A549 (cell line): ENCODE results near the gene GPR27. TPM values are rescaled to one million over a fixed set of nuclear protein-coding genes. Genes with fewer than 3 reads are reported as not detected.

Experiments used
- ATAC-seq, 2 experiments: fragments of 200-7000 bp in 1 of 2; fragments of >200 bp in 1 of 2; cut with Nextera tagmentation in 1 of 2; cut with Tn5 transposase in 1 of 2; 3 replicates each; pipeline versions ENCODE4 v1.8.0 to v1.9.1; 2018 to 2020; ENCODE audit warnings: mild to moderate bottlenecking in 1 of 2, moderate library complexity in 1 of 2
- CTCF ChIA-PET: fragments of 300-600 bp; sonication (Branson Sonifier 250); formaldehyde crosslinking; extraction: SDS; loops from one replicate; lab custom pipeline; 2021; ENCODE audit warnings: antibody characterized with exemption, inconsistent platforms; lab: Yijun Ruan, JAX
- POLR2A ChIA-PET: fragments of 350-600 bp; formaldehyde crosslinking; extraction: SDS; loops from one replicate; lab custom pipeline; 2021; ENCODE audit warnings: antibody characterized with exemption, inconsistent platforms; lab: Yijun Ruan, JAX
- DNase-seq, 2 experiments: peaks; one replicate each; pipeline versions ENCODE4 v3.0.0 to v3.0.0-alpha.2; 2011 to 2016; ENCODE audit warnings: low read depth in 1 of 2, low spot score in 1 of 2
- FAIRE-seq: peaks from 2 replicates; lab custom pipeline; 2011; peaks lifted over from hg19 to GRCh38; lab: Jason Lieb, UNC
- H3K27ac ChIP-seq, 2 experiments: fragments of >200 bp; sonication (Bioruptor Twin); formaldehyde crosslinking; 3 replicates each; pipeline ENCODE4 v1.5.1; 2016 to 2017
- H3K4me1 ChIP-seq: fragments of >200 bp; sonication (Bioruptor Twin); formaldehyde crosslinking; 3 replicates; pipeline ENCODE4 v1.6.1; 2016
- H3K4me2 ChIP-seq: fragments of >200 bp; sonication (Bioruptor Twin); formaldehyde crosslinking; 3 replicates; pipeline ENCODE4 v1.6.1; 2016
- H3K4me3 ChIP-seq: fragments of >200 bp; sonication (Bioruptor Twin); formaldehyde crosslinking; 3 replicates; pipeline ENCODE4 v1.5.1; 2016
- H3K9me3 ChIP-seq: fragments of >200 bp; sonication (Bioruptor Twin); formaldehyde crosslinking; 3 replicates; pipeline ENCODE4 v1.6.1; 2016
- BHLHE40 ChIP-seq: IDR thresholded peaks from 2 replicates; pipeline ENCODE4 v1.6.1; 2012; ENCODE audit warnings: low read depth, low read length, inconsistent platforms
- CBX2 ChIP-seq: fragments of 200-600 bp; sonication (generic); IDR thresholded peaks from 2 replicates; pipeline ENCODE4 v1.6.1; 2016; ENCODE audit warnings: low read depth, mild to moderate bottlenecking, borderline replicate concordance
- CBX8 ChIP-seq: fragments of 200-600 bp; sonication (generic); IDR thresholded peaks from 2 replicates; pipeline ENCODE4 v1.6.1; 2016
- CEBPB ChIP-seq, 2 experiments: fragments of >200 bp in 1 of 2; sonication (Bioruptor Twin) in 1 of 2; formaldehyde crosslinking in 1 of 2; IDR thresholded peaks; 2 replicates each; pipeline ENCODE4 v1.6.1; 2012 to 2016
- CHD2 ChIP-seq: fragments of 150-350 bp; IDR thresholded peaks from 2 replicates; pipeline ENCODE4 v1.6.1; 2014; ENCODE audit warnings: low read length; ENCODE audit not compliant: partially characterized antibody
- CHD4 ChIP-seq: fragments of 200-600 bp; sonication (generic); IDR thresholded peaks from 2 replicates; pipeline ENCODE4 v1.6.1; 2016; ENCODE audit warnings: antibody characterized with exemption, mild to moderate bottlenecking, borderline replicate concordance
- CTCF ChIP-seq: fragments of >200 bp; sonication (Bioruptor Twin); formaldehyde crosslinking; IDR thresholded peaks from 3 replicates; pipeline ENCODE4 v1.5.1; 2016
- EP300 ChIP-seq, 2 experiments: fragments of >200 bp; sonication (Bioruptor Twin); formaldehyde crosslinking; IDR thresholded peaks; 2 replicates in 1 of 2; 3 replicates in 1 of 2; pipeline ENCODE4 v1.6.1; 2016 to 2017
- FOSB ChIP-seq: fragments of 250-450 bp; sonication (Bioruptor Pico); IDR thresholded peaks from 2 replicates; pipeline ENCODE4 v1.5.0; 2020; ENCODE audit warnings: mild to moderate bottlenecking, moderate library complexity
- FOXS1 ChIP-seq: fragments of 250-450 bp; sonication (Bioruptor Pico); IDR thresholded peaks from 2 replicates; pipeline ENCODE4 v1.5.0; 2020; ENCODE audit warnings: mild to moderate bottlenecking, moderate library complexity
- GATA3 ChIP-seq: IDR thresholded peaks from 2 replicates; pipeline ENCODE4 v1.6.1; 2012; ENCODE audit warnings: borderline replicate concordance
- HDAC2 ChIP-seq: fragments of 200-600 bp; sonication (generic); IDR thresholded peaks from 2 replicates; pipeline ENCODE4 v1.6.1; 2016
- HEYL ChIP-seq: fragments of 250-450 bp; sonication (Bioruptor Pico); IDR thresholded peaks from 2 replicates; pipeline ENCODE4 v1.8.0; 2021; ENCODE audit warnings: mild to moderate bottlenecking, moderate library complexity
- HMGXB4 ChIP-seq: fragments of 250-450 bp; sonication (Bioruptor Pico); IDR thresholded peaks from 2 replicates; pipeline ENCODE4 v1.5.0; 2021; ENCODE audit warnings: mild to moderate bottlenecking, moderate library complexity, borderline replicate concordance
- HOXB5 ChIP-seq: fragments of 250-450 bp; sonication (Bioruptor Pico); IDR thresholded peaks from 2 replicates; pipeline ENCODE4 v1.5.0; 2020; ENCODE audit warnings: mild to moderate bottlenecking, moderate library complexity
- JUN ChIP-seq, 2 experiments: fragments of >200 bp; sonication (Bioruptor Twin); formaldehyde crosslinking; IDR thresholded peaks; 2 replicates in 1 of 2; 3 replicates in 1 of 2; pipeline ENCODE4 v1.6.1; 2016 to 2017
- MAZ ChIP-seq: fragments of 150-350 bp; IDR thresholded peaks from 2 replicates; pipeline ENCODE4 v1.6.1; 2014; ENCODE audit warnings: antibody characterized with exemption, low read depth, low read length, borderline replicate concordance
- MYC ChIP-seq: IDR thresholded peaks from 2 replicates; pipeline ENCODE4 v1.6.1; 2012; ENCODE audit warnings: mild to moderate bottlenecking, inconsistent platforms, low read length, improper control_type of control experiment, borderline replicate concordance
- NPAS2 ChIP-seq: fragments of 250-450 bp; sonication (Bioruptor Pico); IDR thresholded peaks from 2 replicates; pipeline ENCODE4 v1.8.0; 2022; ENCODE audit warnings: mild to moderate bottlenecking, moderate library complexity, borderline replicate concordance
- PBX3 ChIP-seq: IDR thresholded peaks from 2 replicates; pipeline ENCODE4 v1.6.1; 2012
- PHF8 ChIP-seq: fragments of 200-600 bp; sonication (generic); IDR thresholded peaks from 2 replicates; pipeline ENCODE4 v1.6.1; 2016; ENCODE audit warnings: low read depth, mild to moderate bottlenecking, antibody characterized with exemption, moderate library complexity, borderline replicate concordance
- POLR2A ChIP-seq: IDR thresholded peaks from 2 replicates; pipeline ENCODE4 v1.6.1; 2012; ENCODE audit warnings: mild to moderate bottlenecking, low read length
- RAD21 ChIP-seq, 2 experiments: fragments of >200 bp in 1 of 2; sonication (Bioruptor Twin) in 1 of 2; formaldehyde crosslinking in 1 of 2; IDR thresholded peaks in 1 of 2; conservative IDR thresholded peaks in 1 of 2; 2 replicates in 1 of 2; 3 replicates in 1 of 2; pipeline ENCODE4 v1.6.1; 2012 to 2018; ENCODE audit warnings: inconsistent platforms in 1 of 2
- RCOR1 ChIP-seq: fragments of 150-350 bp; IDR thresholded peaks from 2 replicates; pipeline ENCODE4 v1.6.1; 2014; ENCODE audit warnings: antibody characterized with exemption, low read length, low read depth
- RFX5 ChIP-seq: fragments of 450-650 bp; IDR thresholded peaks from 2 replicates; pipeline ENCODE4 v1.7.1; 2014; ENCODE audit warnings: antibody characterized with exemption, mild to moderate bottlenecking, moderate library complexity
- SMC3 ChIP-seq: fragments of >200 bp; sonication (Bioruptor Twin); formaldehyde crosslinking; IDR thresholded peaks from 3 replicates; pipeline ENCODE4 v1.6.1; 2018; ENCODE audit warnings: inconsistent platforms
- SREBF2 ChIP-seq: fragments of 450-650 bp; IDR thresholded peaks from 2 replicates; pipeline ENCODE4 v1.6.1; 2014; ENCODE audit warnings: mild to moderate bottlenecking, moderate library complexity
- USF2 ChIP-seq: fragments of 450-650 bp; IDR thresholded peaks from 2 replicates; pipeline ENCODE4 v1.6.1; 2014; ENCODE audit warnings: antibody characterized with exemption
- ZFP36 ChIP-seq: fragments of 450-650 bp; IDR thresholded peaks from 2 replicates; pipeline ENCODE4 v1.6.1; 2014; ENCODE audit warnings: borderline replicate concordance; ENCODE audit not compliant: partially characterized antibody
- WGBS: methylation state at CpG from one replicate; pipeline ENCODE4 v1.1.6; 2017; ENCODE audit errors: missing lambda C conversion rate; 5-methylcytosine and 5-hydroxymethylcytosine counted together
- polyA plus RNA-seq, 4 experiments: library from polyadenylated mRNA; depleted of rRNA in 3 of 4; stranded (reverse); fragments of >200 nt; fragmentation: RNase III in 1 of 4; extraction: RNeasy Plus Mini Kit Qiagen cat#74134 plus additional on column Dnase treatment in 1 of 4; gene quantifications; 2 replicates in 3 of 4; 3 replicates in 1 of 4; pipeline ENCODE4 v1.2.3, GENCODE V29; 2011 to 2017
- TF ChIP-seq, protein P1 (sequence below): fragments of >200 bp; sonication (Bioruptor Twin); formaldehyde crosslinking; IDR thresholded peaks from 2 replicates; pipeline ENCODE4 v1.6.1; 2016
- TF ChIP-seq, protein P2 (sequence below): IDR thresholded peaks from 2 replicates; pipeline ENCODE4 v1.6.1; 2012; ENCODE audit warnings: low read depth, borderline replicate concordance

Gene GPR27
- polyA plus RNA-seq, 2 of the 4 experiments (the other 2 are of a cell fraction) = 1.6 to 1.7 TPM

- no peak for TF ChIP-seq CHD2
- no peak for TF ChIP-seq MAZ
Measured at GRCh38 chr3:71713041-71713440, 40.6 kb upstream of the GPR27 start (continued).

- Histone ChIP-seq H3K4me3 (no peak overlapping the region), H3K4me1 (no peaks in the 10 kb centered on the region), H3K27ac (no peak overlapping the region), H3K4me2 (no peak overlapping the region), H3K9me3 (no peaks in the 10 kb centered on the region)
- no peak for ATAC-seq
- TF ChIP-seq HDAC2 (no peak), HOXB5 (CRISPR knock-in tag) (no peak), EP300 (IDR thresholded peaks at IDR 0.05) (no peak), USF2 (no peak), CBX8 (no peak), POLR2A (no peak), BHLHE40 (no peak), SMC3 (no peak), HEYL (CRISPR knock-in tag) (no peak), ZFP36 (no peak), GATA3 (no peak), MAZ (no peak), NPAS2 (CRISPR knock-in tag) (no peak), FOXS1 (no peak), CTCF (no peak), RFX5 (no peak), HMGXB4 (CRISPR knock-in tag) (no peak), CBX2 (no peak)
- TF ChIP-seq, protein P1, sequence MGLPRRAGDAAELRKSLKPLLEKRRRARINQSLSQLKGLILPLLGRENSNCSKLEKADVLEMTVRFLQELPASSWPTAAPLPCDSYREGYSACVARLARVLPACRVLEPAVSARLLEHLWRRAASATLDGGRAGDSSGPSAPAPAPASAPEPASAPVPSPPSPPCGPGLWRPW = no peak
- ChIA-PET POLR2A (no interaction called here), CTCF (interaction anchor here (0.7 to 3.6 kb wide), 3 partner anchors 15 to 1788 kb away, joined by 3 to 16 read pairs (median 4); no protein-coding TSS in a partner anchor)
- no peak for DNase-seq
- no peak for FAIRE-seq
- WGBS = 65% methylated on average over 4 of the region's 4 CpGs
Measured at GRCh38 chr3:71714595-71714994, 39.1 kb upstream of the GPR27 start.

DNA sequence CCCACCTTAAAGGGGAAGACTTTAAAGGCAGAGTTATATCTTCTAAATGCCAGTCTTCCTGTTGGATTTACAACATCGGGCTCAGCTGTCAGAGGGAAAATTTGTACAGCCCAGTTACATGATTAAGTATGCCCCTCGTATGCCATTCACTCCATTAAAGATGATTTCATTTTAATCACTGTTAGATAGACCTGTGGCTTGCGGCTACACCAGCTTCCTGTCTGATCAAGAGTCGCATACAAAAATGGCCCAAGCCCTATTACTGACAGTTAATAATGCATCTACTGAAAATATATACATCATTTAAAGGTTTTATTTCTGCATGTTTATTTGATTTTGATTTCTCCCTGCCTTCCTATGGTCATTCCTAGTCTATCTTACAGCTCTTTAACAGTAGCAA lies 35.6 kb upstream of the GPR27 start:
- CTCF ChIA-PET = interaction anchor here (1.8 kb wide), 1 partner anchor 11 kb away, joined by 11 read pairs; no protein-coding TSS in a partner anchor
- Histone ChIP-seq H3K4me3 (no peak overlapping the region), H3K27ac (no peak overlapping the region), H3K9me3 (no peaks in the 10 kb centered on the region), H3K4me2 (no peak overlapping the region)
- 67% methylated on average over 4 of the region's 4 CpGs for WGBS
- TF ChIP-seq CEBPB (IDR thresholded peaks at IDR 0.05) (no peak), SMC3 (no peak), JUN (IDR thresholded peaks at IDR 0.05) (no peak), RAD21 (conservative IDR thresholded peaks at IDR 0.05 in 1 of 2, IDR thresholded peaks at IDR 0.05 in 1 of 2) (no peak), CHD4 (no peak), PHF8 (no peak), MYC (no peak), RCOR1 (no peak), HOXB5 (CRISPR knock-in tag) (no peak), POLR2A (no peak), FOSB (CRISPR knock-in tag) (no peak), ZFP36 (no peak), PBX3 (no peak), SREBF2 (no peak)
- TF ChIP-seq, protein P2, sequence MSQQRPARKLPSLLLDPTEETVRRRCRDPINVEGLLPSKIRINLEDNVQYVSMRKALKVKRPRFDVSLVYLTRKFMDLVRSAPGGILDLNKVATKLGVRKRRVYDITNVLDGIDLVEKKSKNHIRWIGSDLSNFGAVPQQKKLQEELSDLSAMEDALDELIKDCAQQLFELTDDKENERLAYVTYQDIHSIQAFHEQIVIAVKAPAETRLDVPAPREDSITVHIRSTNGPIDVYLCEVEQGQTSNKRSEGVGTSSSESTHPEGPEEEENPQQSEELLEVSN = no peak
- TF ChIP-seq, all 56 proteins: peak for 0
- DNase-seq (no peak), FAIRE-seq (no peak), ATAC-seq (no peak)
- POLR2A ChIA-PET = no interaction called here
- H3K4me1 ChIP-seq = no peaks in the 10 kb centered on the region
